H1 (cell line): ENCODE data around the gene PLB1. TPM values are rescaled to one million over a fixed set of nuclear protein-coding genes. Genes with fewer than 3 reads are reported as not detected.

ENCODE experiments used
- CTCF ChIA-PET: fragments of 300-600 bp; sonication (Branson Sonifier 250); formaldehyde crosslinking; loops from one replicate; lab custom pipeline; 2021; ENCODE audit not compliant: partially characterized antibody; lab: Charles Lee
- POLR2A ChIA-PET: fragments of 300-600 bp; sonication (Branson Sonifier 250); formaldehyde crosslinking; loops from one replicate; lab custom pipeline; 2021; ENCODE audit warnings: inconsistent platforms; ENCODE audit not compliant: partially characterized antibody; lab: Charles Lee
- DNase-seq, 2 experiments: peaks; one replicate each; pipeline versions ENCODE4 v3.0.0 to v3.0.0-alpha.2; 2010 to 2022; ENCODE audit warnings: low spot score in 2 of 2, low read depth in 1 of 2, mixed read lengths in 1 of 2
- FAIRE-seq: peaks from 2 replicates; lab custom pipeline; 2011; peaks lifted over from hg19 to GRCh38; lab: Jason Lieb, UNC
- H2AFZ ChIP-seq: 2 replicates; pipeline ENCODE4 v1.8.1; 2012; ENCODE audit warnings: low read length, inconsistent platforms
- H2AK5ac ChIP-seq: 2 replicates; pipeline ENCODE4 v1.6.1; 2013; ENCODE audit warnings: low read depth, low read length
- H2BK120ac ChIP-seq: replicated peaks from 2 replicates; pipeline ENCODE3; 2013; ENCODE audit warnings: low read depth, low read length, inconsistent platforms
- H2BK12ac ChIP-seq: 2 replicates; pipeline ENCODE4 v1.6.1; 2013; ENCODE audit warnings: low read depth, low read length
- H2BK15ac ChIP-seq: 2 replicates; pipeline ENCODE4 v1.6.1; 2013; ENCODE audit warnings: low read length
- H2BK20ac ChIP-seq: 2 replicates; pipeline ENCODE4 v1.6.1; 2013; ENCODE audit warnings: low read length
- H2BK5ac ChIP-seq: 2 replicates; pipeline ENCODE4 v1.6.1; 2013; ENCODE audit warnings: low read depth, low read length
- H3K14ac ChIP-seq: 2 replicates; pipeline ENCODE4 v1.6.1; 2013; ENCODE audit warnings: inconsistent platforms; ENCODE audit not compliant: insufficient read length
- H3K18ac ChIP-seq: 2 replicates; pipeline ENCODE4 v1.6.1; 2013; ENCODE audit warnings: low read length; ENCODE audit errors: extremely low read depth
- H3K23ac ChIP-seq: 2 replicates; pipeline ENCODE4 v1.6.1; 2013; ENCODE audit warnings: inconsistent platforms; ENCODE audit not compliant: insufficient read length
- H3K23me2 ChIP-seq: 2 replicates; pipeline ENCODE4 v1.6.1; 2013; ENCODE audit warnings: low read depth, low read length
- H3K27ac ChIP-seq: 2 replicates; pipeline ENCODE4 v1.6.1; 2011; ENCODE audit warnings: low read depth, low read length, inconsistent platforms
- H3K27me3 ChIP-seq, 4 experiments: replicated peaks in 1 of 4; 1 replicate in 1 of 4; 2 replicates in 3 of 4; pipeline versions ENCODE4 v1.6.1 to v1.8.1; 2011 to 2013; ENCODE audit warnings: low read length in 3 of 4, mild to moderate bottlenecking in 3 of 4, inconsistent platforms in 2 of 4, mixed read lengths in 2 of 4, moderate library complexity in 1 of 4; ENCODE audit not compliant: control insufficient read depth in 3 of 4, insufficient read depth in 3 of 4; ENCODE audit errors: extremely low read depth in 1 of 4
- H3K36me3 ChIP-seq, 4 experiments: 2 replicates each; pipeline versions ENCODE4 v1.6.1 to v1.8.1; 2011 to 2013; ENCODE audit warnings: mild to moderate bottlenecking in 4 of 4, low read length in 3 of 4, moderate library complexity in 2 of 4, control low read depth in 1 of 4, inconsistent platforms in 1 of 4; ENCODE audit not compliant: insufficient read depth in 4 of 4, control insufficient read depth in 2 of 4
- H3K4ac ChIP-seq: replicated peaks from 2 replicates; pipeline ENCODE3; 2013; ENCODE audit warnings: low read length, low read depth, mixed read lengths, inconsistent platforms; ENCODE audit not compliant: insufficient read length
- H3K4me1 ChIP-seq, 4 experiments: replicated peaks in 1 of 4; 1 replicate in 1 of 4; 2 replicates in 3 of 4; pipeline versions ENCODE4 v1.6.1 to v1.8.1; 2011 to 2013; ENCODE audit warnings: low read length in 3 of 4, inconsistent platforms in 2 of 4, mixed read lengths in 1 of 4; ENCODE audit not compliant: insufficient read depth in 4 of 4, control insufficient read depth in 3 of 4
- H3K4me2 ChIP-seq, 2 experiments: 2 replicates each; pipeline versions ENCODE4 v1.6.1 to v1.8.1; 2011 to 2013; ENCODE audit warnings: low read depth in 2 of 2, low read length in 2 of 2, control low read depth in 1 of 2, inconsistent platforms in 1 of 2, mild to moderate bottlenecking in 1 of 2; ENCODE audit not compliant: insufficient read depth in 1 of 2
- H3K4me3 ChIP-seq, 4 experiments: fragments of 200-600, 300-600 bp in 1 of 4; sonication (generic), shearing (Covaris generic), sonication (Bioruptor Twin) in 1 of 4; 2 replicates each; pipeline versions ENCODE4 v1.5.1 to v1.8.1; 2011 to 2016; ENCODE audit warnings: low read length in 4 of 4, low read depth in 3 of 4, control low read depth in 2 of 4, inconsistent platforms in 2 of 4, mild to moderate bottlenecking in 2 of 4, mixed read lengths in 1 of 4, moderate library complexity in 1 of 4; ENCODE audit not compliant: insufficient read depth in 2 of 4; ENCODE audit errors: extremely low read depth in 1 of 4
- H3K56ac ChIP-seq: replicated peaks from 2 replicates; pipeline ENCODE3; 2013; ENCODE audit warnings: low read depth, mild to moderate bottlenecking, mixed read lengths, low read length, inconsistent platforms; ENCODE audit not compliant: insufficient read length
- H3K79me1 ChIP-seq: 2 replicates; pipeline ENCODE4 v1.6.1; 2013; ENCODE audit warnings: low read depth, low read length, control low read depth
- H3K79me2 ChIP-seq, 2 experiments: 2 replicates each; pipeline versions ENCODE4 v1.6.1 to v1.8.1; 2012 to 2013; ENCODE audit warnings: low read length in 2 of 2, mild to moderate bottlenecking in 2 of 2, inconsistent platforms in 1 of 2; ENCODE audit not compliant: insufficient read depth in 2 of 2, control insufficient read depth in 1 of 2
- H3K9ac ChIP-seq, 4 experiments: replicated peaks in 1 of 4; 1 replicate in 1 of 4; 2 replicates in 3 of 4; pipeline versions ENCODE4 v1.6.1 to v1.8.1; 2011 to 2013; ENCODE audit warnings: low read depth in 3 of 4, low read length in 3 of 4, control low read depth in 2 of 4, mild to moderate bottlenecking in 2 of 4, moderate library complexity in 2 of 4, inconsistent platforms in 1 of 4; ENCODE audit errors: extremely low read depth in 1 of 4
- H3K9me3 ChIP-seq, 2 experiments: 2 replicates each; pipeline versions ENCODE4 v1.6.1 to v1.8.1; 2012 to 2013; ENCODE audit warnings: mild to moderate bottlenecking in 2 of 2, moderate library complexity in 2 of 2, control low read depth in 1 of 2, inconsistent platforms in 1 of 2, low read depth in 1 of 2, low read length in 1 of 2, mixed read lengths in 1 of 2; ENCODE audit not compliant: insufficient read depth in 2 of 2
- H4K20me1 ChIP-seq, 2 experiments: replicated peaks in 1 of 2; 2 replicates each; pipeline versions ENCODE3 to v1.8.1; 2011 to 2013; ENCODE audit warnings: inconsistent platforms in 2 of 2, low read length in 2 of 2, mild to moderate bottlenecking in 1 of 2; ENCODE audit not compliant: insufficient read depth in 2 of 2, control insufficient read depth in 1 of 2
- H4K5ac ChIP-seq: 2 replicates; pipeline ENCODE4 v1.6.1; 2013; ENCODE audit warnings: low read length, low read depth, mixed read lengths, inconsistent platforms; ENCODE audit not compliant: insufficient read length
- H4K8ac ChIP-seq: 2 replicates; pipeline ENCODE4 v1.8.0; 2013; ENCODE audit warnings: mild to moderate bottlenecking, moderate library complexity, low read length, inconsistent platforms; ENCODE audit not compliant: insufficient read depth; ENCODE audit errors: extremely low read depth
- H4K91ac ChIP-seq: replicated peaks from 2 replicates; pipeline ENCODE3; 2013; ENCODE audit warnings: low read length, mixed read lengths, inconsistent platforms; ENCODE audit not compliant: insufficient read length
- BACH1 ChIP-seq: IDR thresholded peaks from 2 replicates; pipeline ENCODE4 v1.6.1; 2012; ENCODE audit warnings: low read length, improper control_type of control experiment
- CBX8 ChIP-seq: fragments of 300-800, 300-1000 bp; sonication (generic); IDR thresholded peaks from 2 replicates; pipeline ENCODE4 v1.7.1; 2016; ENCODE audit warnings: low read depth, low read length, borderline replicate concordance
- CTBP2 ChIP-seq: IDR thresholded peaks from 2 replicates; pipeline ENCODE4 v1.7.0; 2011; ENCODE audit warnings: borderline replicate concordance, mild to moderate bottlenecking, moderate library complexity, mixed read lengths, low read length; ENCODE audit not compliant: insufficient read depth, insufficient read length
- HDAC6 ChIP-seq: IDR thresholded peaks from one replicate; pipeline ENCODE4 v1.7.1; 2012; ENCODE audit warnings: low read depth, mild to moderate bottlenecking, inconsistent platforms, low read length, moderate library complexity
- PHF8 ChIP-seq: fragments of 200-600 bp; sonication (generic); conservative IDR thresholded peaks from 2 replicates; pipeline ENCODE4 v1.7.1; 2012; ENCODE audit warnings: low read depth, mild to moderate bottlenecking, inconsistent platforms, low read length, moderate library complexity
- RBBP5 ChIP-seq: IDR thresholded peaks from 2 replicates; pipeline ENCODE4 v1.7.1; 2012; ENCODE audit warnings: low read depth, mild to moderate bottlenecking, inconsistent platforms, low read length, moderate library complexity, borderline replicate concordance
- RFX5 ChIP-seq: IDR thresholded peaks from 2 replicates; pipeline ENCODE4 v1.6.1; 2011; ENCODE audit warnings: low read depth, low read length, improper control_type of control experiment, borderline replicate concordance
- SAP30 ChIP-seq: fragments of 300-600 bp; sonication (generic); IDR thresholded peaks from 2 replicates; pipeline ENCODE4 v1.7.1; 2012; ENCODE audit warnings: low read length, moderate library complexity, mild to moderate bottlenecking, inconsistent platforms; ENCODE audit not compliant: insufficient read depth, insufficient replicate concordance
- SIRT6 ChIP-seq: IDR thresholded peaks from one replicate; pipeline ENCODE4 v1.7.1; 2012; ENCODE audit warnings: low read length, inconsistent platforms
- SP1 ChIP-seq: IDR thresholded peaks from 2 replicates; pipeline ENCODE4 v1.6.1; 2011; ENCODE audit warnings: low read depth, low read length
- SP2 ChIP-seq: IDR thresholded peaks from 2 replicates; pipeline ENCODE4 v1.6.1; 2012; ENCODE audit warnings: mild to moderate bottlenecking, low read length, inconsistent platforms
- SP4 ChIP-seq: IDR thresholded peaks from 2 replicates; pipeline ENCODE4 v1.6.1; 2012; ENCODE audit warnings: low read length, inconsistent platforms
- SRF ChIP-seq: IDR thresholded peaks from 2 replicates; pipeline ENCODE4 v1.6.1; 2011; ENCODE audit warnings: mild to moderate bottlenecking, low read depth, low read length, moderate library complexity
- USF2 ChIP-seq: IDR thresholded peaks from 2 replicates; pipeline ENCODE4 v1.6.1; 2011; ENCODE audit warnings: low read length, improper control_type of control experiment
- WGBS, 2 experiments: shearing (Covaris generic) in 1 of 2; methylation state at CpG; one replicate each; pipeline versions ENCODE4 v1.1.6 to v1.1.7; 2013 to 2015; ENCODE audit warnings: low lambda C conversion rate in 2 of 2, mixed read lengths in 2 of 2, inconsistent platforms in 1 of 2, low coverage in 1 of 2, missing lambda C conversion rate in 1 of 2; ENCODE audit not compliant: insufficient replicate concordance in 2 of 2, insufficient coverage in 1 of 2, insufficient read length in 1 of 2; ENCODE audit errors: extremely low coverage in 1 of 2, missing lambda C conversion rate in 1 of 2; 5-methylcytosine and 5-hydroxymethylcytosine counted together
- polyA plus RNA-seq, 7 experiments: library from polyadenylated mRNA; depleted of rRNA in 3 of 7; stranded (reverse) in 5 of 7; unstranded in 2 of 7; fragments of >200 nt in 5 of 7; fragments of 200-250 nt in 2 of 7; gene quantifications; 1 replicate in 5 of 7; 2 replicates in 1 of 7; 4 replicates in 1 of 7; pipeline versions ENCODE4 v1.2.1 to v1.2.3, GENCODE V29; 2011 to 2013; ENCODE audit warnings: missing spikeins in 2 of 7, mixed read lengths in 2 of 7
- total RNA-seq: library from RNA; stranded (reverse); fragmentation: NEBNext Ultra II Directional; extraction: Animal tissue kit (Norgen Biotek cat#: 25700); gene quantifications from 2 replicates; pipeline ENCODE4 v1.2.1, GENCODE V29; 2021

Gene PLB1
- total and polyA plus RNA-seq, 2 of the 8 experiments (the other 6 are each of a cell fraction or from before 2014, with no cell fraction given): 0.20 to 0.36 TPM

- Histone ChIP-seq H3K79me1 (no peaks in the 10 kb centered on the region), H2BK5ac (no peak overlapping the region), H4K20me1 (no peaks in the 10 kb centered on the region), H3K4ac (no peak overlapping the region), H3K23ac (no peak overlapping the region), H2BK20ac (no peak overlapping the region), H3K14ac (no peak overlapping the region), H3K27ac (no peak overlapping the region), H2AK5ac (no peak overlapping the region), H3K36me3 (no peaks in the 10 kb centered on the region), H3K4me2 (no peak overlapping the region), H3K9ac (no peak overlapping the region), H4K5ac (no peak overlapping the region), H2AFZ (no peak overlapping the region), H2BK120ac (no peak overlapping the region), H3K27me3 (no peaks in the 10 kb centered on the region), H2BK12ac (no peak overlapping the region), H3K4me1 (peaks cover 2 to 10% (median 7%) of the 10 kb centered on the region in 4 experiments; a peak in 5 of 7 replicates), H2BK15ac (no peak overlapping the region), H4K91ac (no peak overlapping the region), H3K4me3 (no peak overlapping the region), H3K56ac (no peak overlapping the region), H3K79me2 (no peaks in the 10 kb centered on the region), H4K8ac (no peak overlapping the region), H3K23me2 (no peaks in the 10 kb centered on the region), H3K18ac (no peak overlapping the region), H3K9me3 (no peaks in the 10 kb centered on the region)
- ChIA-PET POLR2A (no interaction called here), CTCF (interaction anchor here (0.8 kb wide), 1 partner anchor 61 kb away, joined by 3 read pairs; no protein-coding TSS in a partner anchor)
- FAIRE-seq (no peak), DNase-seq (no peak)
- WGBS, 2 experiments: 91% methylated on average over 7 of the region's 7 CpGs; no CpG with 5 or more reads in 1 of the 2 experiments
- no peak for TF ChIP-seq USF2
- no peak for TF ChIP-seq BACH1
- TF ChIP-seq RFX5: no peak
- TF ChIP-seq CBX8: no peak
- TF ChIP-seq CTBP2: no peak
- TF ChIP-seq SRF: no peak
- no peak for TF ChIP-seq SAP30
- TF ChIP-seq SP4: no peak
- no peak for TF ChIP-seq SIRT6
- no peak for TF ChIP-seq RBBP5
- no peak for TF ChIP-seq SP1
- no peak for TF ChIP-seq HDAC6
- no peak for TF ChIP-seq SP2
- TF ChIP-seq PHF8: no peak
Measured at GRCh38 chr2:28626891-28627421, 131.1 kb downstream of the PLB1 start.
